Measurements from ENCODE around the gene PTPRD.

DNA sequence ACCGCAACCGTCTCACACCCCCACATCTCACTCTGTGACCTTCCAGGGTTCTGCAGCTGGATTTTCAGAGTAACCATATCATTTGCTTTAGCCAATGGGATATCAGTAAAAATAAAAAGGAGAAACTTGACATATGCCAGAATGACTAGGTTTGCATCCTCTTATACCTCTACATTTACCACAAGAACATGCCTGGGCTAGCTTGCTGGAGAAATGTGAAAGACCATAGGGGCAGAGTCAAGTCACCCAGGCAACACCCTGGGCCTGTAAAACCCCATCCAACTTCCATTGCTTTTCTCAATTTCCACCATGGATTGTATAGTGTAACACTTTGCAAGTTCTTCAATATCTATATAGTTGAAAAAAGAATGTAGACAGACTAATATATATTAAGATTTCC is 731.1 kb downstream of the PTPRD start:
- TF ChIP-seq, protein P1, sequence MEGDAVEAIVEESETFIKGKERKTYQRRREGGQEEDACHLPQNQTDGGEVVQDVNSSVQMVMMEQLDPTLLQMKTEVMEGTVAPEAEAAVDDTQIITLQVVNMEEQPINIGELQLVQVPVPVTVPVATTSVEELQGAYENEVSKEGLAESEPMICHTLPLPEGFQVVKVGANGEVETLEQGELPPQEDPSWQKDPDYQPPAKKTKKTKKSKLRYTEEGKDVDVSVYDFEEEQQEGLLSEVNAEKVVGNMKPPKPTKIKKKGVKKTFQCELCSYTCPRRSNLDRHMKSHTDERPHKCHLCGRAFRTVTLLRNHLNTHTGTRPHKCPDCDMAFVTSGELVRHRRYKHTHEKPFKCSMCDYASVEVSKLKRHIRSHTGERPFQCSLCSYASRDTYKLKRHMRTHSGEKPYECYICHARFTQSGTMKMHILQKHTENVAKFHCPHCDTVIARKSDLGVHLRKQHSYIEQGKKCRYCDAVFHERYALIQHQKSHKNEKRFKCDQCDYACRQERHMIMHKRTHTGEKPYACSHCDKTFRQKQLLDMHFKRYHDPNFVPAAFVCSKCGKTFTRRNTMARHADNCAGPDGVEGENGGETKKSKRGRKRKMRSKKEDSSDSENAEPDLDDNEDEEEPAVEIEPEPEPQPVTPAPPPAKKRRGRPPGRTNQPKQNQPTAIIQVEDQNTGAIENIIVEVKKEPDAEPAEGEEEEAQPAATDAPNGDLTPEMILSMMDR (IDR thresholded peaks at IDR 0.05): no peak
- TF ChIP-seq POLR2A (IDR thresholded peaks at IDR 0.05): no peak

Measured in Peyer's patch (tissue), 4 donors.